ENCODE measurements around the gene TBX4.

- TF ChIP-seq MAX (IDR thresholded peaks at IDR 0.05) (no peak), CTCF (IDR thresholded peaks at IDR 0.05; ENCODE audit: low read depth, low read length, missing input control) (no peak), GABPA (IDR thresholded peaks at IDR 0.05 in 1 of 2, conservative IDR thresholded peaks at IDR 0.05 in 1 of 2) (no peak), ZBTB33 (IDR thresholded peaks at IDR 0.05) (no peak), SP1 (IDR thresholded peaks at IDR 0.05) (no peak), YY1 (IDR thresholded peaks at IDR 0.05) (no peak), RXRA (IDR thresholded peaks at IDR 0.05) (no peak), NR2F2 (IDR thresholded peaks at IDR 0.05) (no peak), REST (IDR thresholded peaks at IDR 0.05) (no peak), RAD21 (IDR thresholded peaks at IDR 0.05) (no peak), FOXA2 (IDR thresholded peaks at IDR 0.05) (no peak), HNF4G (IDR thresholded peaks at IDR 0.05) (no peak), ATF3 (IDR thresholded peaks at IDR 0.05) (no peak), JUND (IDR thresholded peaks at IDR 0.05) (no peak)
Observed at GRCh38 chr17:61463316-61464129, 11.3 kb downstream of the TBX4 start.

Data from liver (tissue), 3 donors.